A549 (cell line): Measurements from ENCODE around the gene CDH22. TPM values are rescaled to one million over a fixed set of nuclear protein-coding genes. Genes with fewer than 3 reads are reported as not detected.

Source experiments
- ATAC-seq, 2 experiments: fragments of 200-7000 bp in 1 of 2; fragments of >200 bp in 1 of 2; cut with Nextera tagmentation in 1 of 2; cut with Tn5 transposase in 1 of 2; 3 replicates each; pipeline versions ENCODE4 v1.8.0 to v1.9.1; 2018 to 2020; ENCODE audit warnings: mild to moderate bottlenecking in 1 of 2, moderate library complexity in 1 of 2
- CTCF ChIA-PET: fragments of 300-600 bp; sonication (Branson Sonifier 250); formaldehyde crosslinking; extraction: SDS; loops from one replicate; lab custom pipeline; 2021; ENCODE audit warnings: antibody characterized with exemption, inconsistent platforms; lab: Yijun Ruan, JAX
- POLR2A ChIA-PET: fragments of 350-600 bp; formaldehyde crosslinking; extraction: SDS; loops from one replicate; lab custom pipeline; 2021; ENCODE audit warnings: antibody characterized with exemption, inconsistent platforms; lab: Yijun Ruan, JAX
- DNase-seq, 2 experiments: peaks; one replicate each; pipeline versions ENCODE4 v3.0.0 to v3.0.0-alpha.2; 2011 to 2016; ENCODE audit warnings: low read depth in 1 of 2, low spot score in 1 of 2
- FAIRE-seq: peaks from 2 replicates; lab custom pipeline; 2011; peaks lifted over from hg19 to GRCh38; lab: Jason Lieb, UNC
- H3K27ac ChIP-seq, 2 experiments: fragments of >200 bp; sonication (Bioruptor Twin); formaldehyde crosslinking; 3 replicates each; pipeline ENCODE4 v1.5.1; 2016 to 2017
- H3K4me1 ChIP-seq: fragments of >200 bp; sonication (Bioruptor Twin); formaldehyde crosslinking; 3 replicates; pipeline ENCODE4 v1.6.1; 2016
- H3K4me2 ChIP-seq: fragments of >200 bp; sonication (Bioruptor Twin); formaldehyde crosslinking; 3 replicates; pipeline ENCODE4 v1.6.1; 2016
- H3K4me3 ChIP-seq: fragments of >200 bp; sonication (Bioruptor Twin); formaldehyde crosslinking; 3 replicates; pipeline ENCODE4 v1.5.1; 2016
- H3K9me3 ChIP-seq: fragments of >200 bp; sonication (Bioruptor Twin); formaldehyde crosslinking; 3 replicates; pipeline ENCODE4 v1.6.1; 2016
- BHLHE40 ChIP-seq: IDR thresholded peaks from 2 replicates; pipeline ENCODE4 v1.6.1; 2012; ENCODE audit warnings: low read depth, low read length, inconsistent platforms
- CBX8 ChIP-seq: fragments of 200-600 bp; sonication (generic); IDR thresholded peaks from 2 replicates; pipeline ENCODE4 v1.6.1; 2016
- EHF ChIP-seq: fragments of 250-450 bp; sonication (Bioruptor Pico); IDR thresholded peaks from 2 replicates; pipeline ENCODE4 v1.5.0; 2020; ENCODE audit warnings: mild to moderate bottlenecking
- ESRRA ChIP-seq: fragments of 150-350 bp; IDR thresholded peaks from 2 replicates; pipeline ENCODE4 v1.6.1; 2014; ENCODE audit warnings: mild to moderate bottlenecking, low read length, borderline replicate concordance
- FOSL2 ChIP-seq, 2 experiments: fragments of 450-650 bp in 1 of 2; fragments of >200 bp in 1 of 2; sonication (Bioruptor Twin) in 1 of 2; formaldehyde crosslinking; IDR thresholded peaks; 2 replicates each; pipeline versions ENCODE4 v1.5.0 to v1.6.1; 2016 to 2020; ENCODE audit warnings: mild to moderate bottlenecking in 1 of 2, moderate library complexity in 1 of 2
- HOXA7 ChIP-seq: fragments of 250-450 bp; sonication (Bioruptor Pico); IDR thresholded peaks from 2 replicates; pipeline ENCODE4 v1.5.0; 2020; ENCODE audit warnings: mild to moderate bottlenecking, moderate library complexity
- HOXB13 ChIP-seq: fragments of 250-450 bp; sonication (Bioruptor Pico); IDR thresholded peaks from 2 replicates; pipeline ENCODE4 v1.5.0; 2020; ENCODE audit warnings: low read depth, mild to moderate bottlenecking, moderate library complexity
- KDM5A ChIP-seq: fragments of 200-600 bp; sonication (generic); IDR thresholded peaks from 2 replicates; pipeline ENCODE4 v1.6.1; 2016; ENCODE audit warnings: antibody characterized with exemption, mild to moderate bottlenecking
- MAZ ChIP-seq: fragments of 150-350 bp; IDR thresholded peaks from 2 replicates; pipeline ENCODE4 v1.6.1; 2014; ENCODE audit warnings: antibody characterized with exemption, low read depth, low read length, borderline replicate concordance
- PHF8 ChIP-seq: fragments of 200-600 bp; sonication (generic); IDR thresholded peaks from 2 replicates; pipeline ENCODE4 v1.6.1; 2016; ENCODE audit warnings: low read depth, mild to moderate bottlenecking, antibody characterized with exemption, moderate library complexity, borderline replicate concordance
- RFX5 ChIP-seq: fragments of 450-650 bp; IDR thresholded peaks from 2 replicates; pipeline ENCODE4 v1.7.1; 2014; ENCODE audit warnings: antibody characterized with exemption, mild to moderate bottlenecking, moderate library complexity
- TFCP2L1 ChIP-seq: fragments of 250-450 bp; sonication (Bioruptor Pico); IDR thresholded peaks from 2 replicates; pipeline ENCODE4 v1.5.0; 2021; ENCODE audit warnings: mild to moderate bottlenecking
- TP53 ChIP-seq: fragments of 250-450 bp; sonication (Bioruptor Pico); IDR thresholded peaks from 2 replicates; pipeline ENCODE4 v1.5.0; 2021; ENCODE audit warnings: mild to moderate bottlenecking, moderate library complexity
- ZC3H11A ChIP-seq: fragments of 450-650 bp; IDR thresholded peaks from 2 replicates; pipeline ENCODE4 v1.6.1; 2014; ENCODE audit warnings: antibody characterized with exemption, mild to moderate bottlenecking
- WGBS: methylation state at CpG from one replicate; pipeline ENCODE4 v1.1.6; 2017; ENCODE audit errors: missing lambda C conversion rate; 5-methylcytosine and 5-hydroxymethylcytosine counted together
- polyA plus RNA-seq, 4 experiments: library from polyadenylated mRNA; depleted of rRNA in 3 of 4; stranded (reverse); fragments of >200 nt; fragmentation: RNase III in 1 of 4; extraction: RNeasy Plus Mini Kit Qiagen cat#74134 plus additional on column Dnase treatment in 1 of 4; gene quantifications; 2 replicates in 3 of 4; 3 replicates in 1 of 4; pipeline ENCODE4 v1.2.3, GENCODE V29; 2011 to 2017
- TF ChIP-seq, protein P1 (sequence below): fragments of 200-600 bp; sonication (generic); IDR thresholded peaks from 2 replicates; pipeline ENCODE4 v1.6.1; 2016; ENCODE audit warnings: antibody characterized with exemption, mild to moderate bottlenecking, moderate library complexity
- TF ChIP-seq, protein P2 (sequence below): IDR thresholded peaks from 2 replicates; pipeline ENCODE4 v1.6.1; 2012
- TF ChIP-seq, protein P3 (sequence below): fragments of 250-450 bp; sonication (Bioruptor Pico); IDR thresholded peaks from 2 replicates; pipeline ENCODE4 v1.5.0; 2020; ENCODE audit warnings: low read depth, mild to moderate bottlenecking, moderate library complexity
- TF ChIP-seq, protein P4 (sequence below): IDR thresholded peaks from 2 replicates; pipeline ENCODE4 v1.6.1; 2012; ENCODE audit warnings: low read depth, borderline replicate concordance
- TF ChIP-seq, protein P5 (sequence below): fragments of 150-350 bp; IDR thresholded peaks from 2 replicates; pipeline ENCODE4 v1.6.1; 2014; ENCODE audit warnings: low read depth, mild to moderate bottlenecking, low read length

Gene CDH22
- polyA plus RNA-seq, 2 of the 4 experiments (the other 2 are of a cell fraction): not detected

DNA sequence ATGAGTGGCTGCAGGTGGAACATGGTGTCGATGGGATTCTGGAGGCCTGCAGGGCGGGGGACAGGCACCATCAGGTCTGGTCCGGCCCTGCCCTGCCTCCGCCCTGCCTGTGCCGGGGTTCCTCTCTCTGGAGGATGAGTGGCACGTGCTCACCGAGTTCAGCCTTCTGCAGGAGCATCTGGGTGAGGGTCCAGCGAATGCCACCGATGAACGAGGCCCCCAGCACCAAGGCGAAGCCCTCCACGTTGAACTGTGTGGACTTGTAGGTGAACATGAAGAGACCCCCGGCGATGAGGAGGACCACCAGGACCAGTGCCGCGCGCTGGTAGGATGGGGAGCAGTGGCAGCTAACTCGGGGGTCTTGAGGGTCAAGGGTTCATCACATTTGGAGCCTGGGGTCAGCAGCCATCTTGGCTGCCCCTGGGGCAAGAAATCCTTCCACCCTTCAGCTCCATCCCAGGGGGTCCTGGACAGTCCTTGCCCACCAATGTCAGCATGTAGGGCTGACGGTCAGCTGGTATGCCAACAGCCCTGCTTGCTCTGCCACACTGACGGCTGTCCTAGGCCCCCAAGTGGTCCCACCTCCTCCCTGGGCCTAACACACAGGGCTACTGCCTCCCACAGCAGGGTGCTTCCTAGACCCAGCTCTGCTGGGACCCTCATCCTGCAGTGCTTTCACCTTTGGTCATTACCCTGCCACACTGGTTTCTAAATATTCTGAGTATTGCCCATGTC is 46.8 kb upstream of the CDH22 start:
- no peak overlapping the region for H3K4me3 ChIP-seq
- ChIA-PET POLR2A (interaction anchor here (1.3 kb wide), 1 partner anchor 9 kb away, joined by 10 read pairs; no protein-coding TSS in a partner anchor), CTCF (interaction anchor here (1.0 to 1.5 kb wide), 2 partner anchors 46 to 83 kb away, joined by 4 to 5 read pairs; partner anchors contain the start of gene CDH22)
- H3K27ac ChIP-seq: no peak overlapping the region
- ATAC-seq: no peak
- peaks cover 11% of the 10 kb centered on the region for H3K4me1 ChIP-seq
- 86% methylated on average over 16 of the region's 20 CpGs for WGBS
- no peak for FAIRE-seq
- no peak overlapping the region for H3K4me2 ChIP-seq
- TF ChIP-seq EHF (CRISPR knock-in tag) (no peak), ZC3H11A (no peak), KDM5A (no peak), HOXA7 (CRISPR knock-in tag) (no peak), TP53 (CRISPR knock-in tag) (no peak), TFCP2L1 (no peak), ESRRA (no peak), CBX8 (no peak), PHF8 (no peak), FOSL2 (IDR thresholded peaks at IDR 0.05) (no peak), FOSL2 (CRISPR knock-in tag; IDR thresholded peaks at IDR 0.05) (no peak)
- TF ChIP-seq, protein P1, sequence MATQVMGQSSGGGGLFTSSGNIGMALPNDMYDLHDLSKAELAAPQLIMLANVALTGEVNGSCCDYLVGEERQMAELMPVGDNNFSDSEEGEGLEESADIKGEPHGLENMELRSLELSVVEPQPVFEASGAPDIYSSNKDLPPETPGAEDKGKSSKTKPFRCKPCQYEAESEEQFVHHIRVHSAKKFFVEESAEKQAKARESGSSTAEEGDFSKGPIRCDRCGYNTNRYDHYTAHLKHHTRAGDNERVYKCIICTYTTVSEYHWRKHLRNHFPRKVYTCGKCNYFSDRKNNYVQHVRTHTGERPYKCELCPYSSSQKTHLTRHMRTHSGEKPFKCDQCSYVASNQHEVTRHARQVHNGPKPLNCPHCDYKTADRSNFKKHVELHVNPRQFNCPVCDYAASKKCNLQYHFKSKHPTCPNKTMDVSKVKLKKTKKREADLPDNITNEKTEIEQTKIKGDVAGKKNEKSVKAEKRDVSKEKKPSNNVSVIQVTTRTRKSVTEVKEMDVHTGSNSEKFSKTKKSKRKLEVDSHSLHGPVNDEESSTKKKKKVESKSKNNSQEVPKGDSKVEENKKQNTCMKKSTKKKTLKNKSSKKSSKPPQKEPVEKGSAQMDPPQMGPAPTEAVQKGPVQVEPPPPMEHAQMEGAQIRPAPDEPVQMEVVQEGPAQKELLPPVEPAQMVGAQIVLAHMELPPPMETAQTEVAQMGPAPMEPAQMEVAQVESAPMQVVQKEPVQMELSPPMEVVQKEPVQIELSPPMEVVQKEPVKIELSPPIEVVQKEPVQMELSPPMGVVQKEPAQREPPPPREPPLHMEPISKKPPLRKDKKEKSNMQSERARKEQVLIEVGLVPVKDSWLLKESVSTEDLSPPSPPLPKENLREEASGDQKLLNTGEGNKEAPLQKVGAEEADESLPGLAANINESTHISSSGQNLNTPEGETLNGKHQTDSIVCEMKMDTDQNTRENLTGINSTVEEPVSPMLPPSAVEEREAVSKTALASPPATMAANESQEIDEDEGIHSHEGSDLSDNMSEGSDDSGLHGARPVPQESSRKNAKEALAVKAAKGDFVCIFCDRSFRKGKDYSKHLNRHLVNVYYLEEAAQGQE: no peak
- TF ChIP-seq, protein P2, sequence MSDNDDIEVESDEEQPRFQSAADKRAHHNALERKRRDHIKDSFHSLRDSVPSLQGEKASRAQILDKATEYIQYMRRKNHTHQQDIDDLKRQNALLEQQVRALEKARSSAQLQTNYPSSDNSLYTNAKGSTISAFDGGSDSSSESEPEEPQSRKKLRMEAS: no peak
- no peaks in the 10 kb centered on the region for H3K9me3 ChIP-seq
- no peak for DNase-seq

DNA sequence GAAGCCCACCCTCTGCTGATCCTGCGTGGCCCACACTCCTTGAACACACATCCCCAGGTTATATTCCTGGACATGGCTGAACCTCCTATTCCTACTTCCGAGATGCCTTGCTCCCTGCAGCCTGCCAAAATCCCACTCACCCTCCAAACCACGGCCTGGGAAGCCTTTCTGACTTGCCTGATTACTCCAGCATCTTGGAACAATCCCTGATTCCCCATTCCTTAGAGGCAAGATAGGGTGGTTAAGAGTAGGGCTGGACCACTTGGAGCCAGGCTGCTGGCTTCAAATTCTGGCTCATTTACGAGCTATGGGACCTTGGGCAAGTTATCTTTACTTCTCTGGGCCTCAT is 45.9 kb upstream of the CDH22 start:
- 66% methylated on average over 4 of the region's 4 CpGs for WGBS
- Histone ChIP-seq H3K4me1 (peaks cover 14% of the 10 kb centered on the region), H3K27ac (no peak overlapping the region), H3K4me3 (no peak overlapping the region), H3K4me2 (no peak overlapping the region), H3K9me3 (no peaks in the 10 kb centered on the region)
- FAIRE-seq (no peak), ATAC-seq (no peak), DNase-seq (no peak)
- ChIA-PET CTCF (no interaction called here), POLR2A (no interaction called here)
- TF ChIP-seq, protein P3, sequence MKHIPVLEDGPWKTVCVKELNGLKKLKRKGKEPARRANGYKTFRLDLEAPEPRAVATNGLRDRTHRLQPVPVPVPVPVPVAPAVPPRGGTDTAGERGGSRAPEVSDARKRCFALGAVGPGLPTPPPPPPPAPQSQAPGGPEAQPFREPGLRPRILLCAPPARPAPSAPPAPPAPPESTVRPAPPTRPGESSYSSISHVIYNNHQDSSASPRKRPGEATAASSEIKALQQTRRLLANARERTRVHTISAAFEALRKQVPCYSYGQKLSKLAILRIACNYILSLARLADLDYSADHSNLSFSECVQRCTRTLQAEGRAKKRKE (CRISPR knock-in tag): no peak
- TF ChIP-seq, protein P4, sequence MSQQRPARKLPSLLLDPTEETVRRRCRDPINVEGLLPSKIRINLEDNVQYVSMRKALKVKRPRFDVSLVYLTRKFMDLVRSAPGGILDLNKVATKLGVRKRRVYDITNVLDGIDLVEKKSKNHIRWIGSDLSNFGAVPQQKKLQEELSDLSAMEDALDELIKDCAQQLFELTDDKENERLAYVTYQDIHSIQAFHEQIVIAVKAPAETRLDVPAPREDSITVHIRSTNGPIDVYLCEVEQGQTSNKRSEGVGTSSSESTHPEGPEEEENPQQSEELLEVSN: no peak
- TF ChIP-seq, protein P5, sequence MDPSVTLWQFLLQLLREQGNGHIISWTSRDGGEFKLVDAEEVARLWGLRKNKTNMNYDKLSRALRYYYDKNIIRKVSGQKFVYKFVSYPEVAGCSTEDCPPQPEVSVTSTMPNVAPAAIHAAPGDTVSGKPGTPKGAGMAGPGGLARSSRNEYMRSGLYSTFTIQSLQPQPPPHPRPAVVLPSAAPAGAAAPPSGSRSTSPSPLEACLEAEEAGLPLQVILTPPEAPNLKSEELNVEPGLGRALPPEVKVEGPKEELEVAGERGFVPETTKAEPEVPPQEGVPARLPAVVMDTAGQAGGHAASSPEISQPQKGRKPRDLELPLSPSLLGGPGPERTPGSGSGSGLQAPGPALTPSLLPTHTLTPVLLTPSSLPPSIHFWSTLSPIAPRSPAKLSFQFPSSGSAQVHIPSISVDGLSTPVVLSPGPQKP: no peak
- TF ChIP-seq MAZ: no peak
- no peak for TF ChIP-seq RFX5
- no peak for TF ChIP-seq BHLHE40
- no peak for TF ChIP-seq HOXB13 (CRISPR knock-in tag)
